Pancreas (tissue), 10 donors: Measurements from ENCODE around the gene ANO1. TPM values are rescaled to one million over a fixed set of nuclear protein-coding genes. Genes with fewer than 3 reads are reported as not detected.

Experiments
- ATAC-seq, 4 donors: fragments of 200-7000 bp; cut with Tn5 transposase; one replicate each; pipeline versions ENCODE4 v1.8.0 to v1.9.1; 2020; ENCODE audit warnings: mild to moderate bottlenecking in 4 of 4, moderate library complexity in 4 of 4
- DNase-seq, 6 donors: peaks; one replicate each; pipeline ENCODE4 v3.0.0-alpha.2; 2020
- FAIRE-seq: peaks from 2 replicates; lab custom pipeline; 2012; peaks lifted over from hg19 to GRCh38; lab: Jason Lieb, UNC
- H3K27ac ChIP-seq, 4 donors: fragments of 200-600 bp; sonication (generic); 1 replicate in 3 of 4; 2 replicates in 1 of 4; pipeline versions ENCODE4 v1.5.0 to v1.8.0; 2020
- H3K27me3 ChIP-seq, 4 donors: fragments of 200-600 bp; one replicate each; pipeline ENCODE4 v1.8.0; 2021
- H3K36me3 ChIP-seq, 3 donors: fragments of 200-600 bp; sonication (generic) in 1 of 3; one replicate each; pipeline versions ENCODE4 v1.5.0 to v1.8.0; 2020 to 2021
- H3K4me1 ChIP-seq, 3 donors: fragments of 200-600 bp; one replicate each; pipeline ENCODE4 v1.8.0; 2021
- H3K4me3 ChIP-seq, 4 donors: fragments of 200-600 bp; sonication (generic) in 2 of 4; one replicate each; pipeline versions ENCODE4 v1.5.0 to v1.8.0; 2020 to 2021
- H3K9me3 ChIP-seq, 4 donors: fragments of 200-600 bp; one replicate each; pipeline ENCODE4 v1.8.0; 2021
- CTCF ChIP-seq, 4 donors: fragments of 200-600 bp; sonication (generic) in 3 of 4; IDR thresholded peaks; one replicate each; pipeline versions ENCODE4 v1.5.0 to v1.8.0; 2021; ENCODE audit warnings: antibody characterized with exemption in 4 of 4
- WGBS, 2 donors: extraction: QIAGEN DNeasy Blood & Tissue Kit; methylation state at CpG; one replicate each; pipeline ENCODE4 v1.1.7; 2013; 5-methylcytosine and 5-hydroxymethylcytosine counted together
- intact Hi-C, 3 donors: fragments of 100-400 bp; cut with DNase I; formaldehyde crosslinking; loops; one replicate each; pipeline versions ENCODE4 v1.11.1 to v1.14.2; 2022
- polyA plus RNA-seq, 2 donors: library from polyadenylated mRNA; stranded (reverse); fragments of 200-250 nt; gene quantifications; one replicate each; pipeline ENCODE4 v1.2.3, GENCODE V29; 2013
- total RNA-seq, 6 donors: library from RNA; stranded (reverse); fragmentation: NEBNext Ultra II Directional in 4 of 6; extraction: Animal tissue kit (Norgen Biotek cat#: 25700) in 4 of 6; gene quantifications; one replicate each; pipeline versions ENCODE4 v1.2.1 to v1.2.4, GENCODE V29; 2021 to 2023
- donor health status: healthy with polysubstance abuse.
- donor health status: DM: no; HTN: no; CAD: no; lungs with moderate emphysema.
- donor health status: DM: no; HTN: no; CAD: no.
- donor health status: control.
- donor health status: control.
- donor health status: Bipolar disorder and iron deficiency.
- donor health status: DM: yes; HTN: yes; CAD: no.
- donor health status: DM: no; HTN: no; CAD: no.
- donor health status: DM: no; HTN: no; CAD: no.
- donor health status: DM: yes; HTN: yes; CAD: no.

ANO1 gene
- total and polyA plus RNA-seq, 8 donors = 1.5 to 12.4 (median 5.1) TPM

GRCh38 chr11:70116386-70117065 lies 38.4 kb downstream of the ANO1 start:
- WGBS, 2 donors = 80 to 83% methylated on average over 19 of the region's 19 CpGs

DNA sequence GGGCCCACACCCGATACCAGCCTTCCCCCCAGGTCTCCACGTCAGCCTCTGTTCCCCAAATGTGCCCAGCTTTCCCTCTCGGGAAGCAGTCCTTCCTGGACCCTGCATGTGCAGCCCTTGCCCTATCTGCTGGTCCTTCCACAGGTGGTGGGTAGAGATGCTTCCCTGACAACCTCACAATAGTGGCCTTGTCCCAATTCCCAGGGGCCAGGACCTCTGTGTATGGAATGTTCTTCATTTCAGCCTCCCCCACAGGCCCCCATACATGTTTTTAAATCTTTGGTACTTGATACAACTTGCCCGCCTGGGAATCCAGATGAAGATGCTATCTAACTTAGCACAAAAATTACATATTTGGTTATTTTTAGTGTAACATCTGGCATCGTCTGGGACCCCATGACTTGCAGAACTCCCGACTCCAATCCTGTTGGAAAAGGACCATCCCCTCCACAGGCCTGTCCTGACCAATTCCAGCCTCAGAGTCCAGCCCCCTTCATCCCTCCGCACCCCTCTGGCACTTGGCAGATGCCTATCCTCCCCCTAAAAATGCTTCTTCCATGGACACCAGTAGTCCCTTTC lies 39.5 kb downstream of the ANO1 start:
- intact Hi-C loops = no loop called here
- no peak for TF ChIP-seq CTCF (IDR thresholded peaks at IDR 0.05)
- H3K27ac ChIP-seq = no peak overlapping the region
- ATAC-seq = no peak
- H3K4me3 ChIP-seq = no peak overlapping the region
- DNase-seq = peak in 1 of 6 donors; percentile 20
- FAIRE-seq = no peak
- no peaks in the 10 kb centered on the region for H3K27me3 ChIP-seq
- WGBS, 2 donors = 83 to 87% methylated on average over 7 of the region's 7 CpGs
- H3K9me3 ChIP-seq = no peaks in the 10 kb centered on the region
- H3K36me3 ChIP-seq = no peaks in the 10 kb centered on the region
- no peaks in the 10 kb centered on the region for H3K4me1 ChIP-seq

More at GRCh38 chr11:70116386-70117065, 38.4 kb downstream of the ANO1 start:
- Histone ChIP-seq H3K4me1 (no peaks in the 10 kb centered on the region), H3K36me3 (no peaks in the 10 kb centered on the region), H3K27me3 (no peaks in the 10 kb centered on the region), H3K4me3 (no peak overlapping the region), H3K9me3 (no peaks in the 10 kb centered on the region), H3K27ac (no peak overlapping the region)
- no peak for ATAC-seq
- TF ChIP-seq CTCF (IDR thresholded peaks at IDR 0.05) = no peak
- intact Hi-C loops = no loop called here
- DNase-seq = peak in 1 of 6 donors; percentile 25
- no peak for FAIRE-seq

GRCh38 chr11:70118642-70119041 lies 40.5 kb downstream of the ANO1 start:
- Histone ChIP-seq H3K4me3 (no peak overlapping the region), H3K27me3 (no peaks in the 10 kb centered on the region), H3K9me3 (no peaks in the 10 kb centered on the region), H3K27ac (no peak overlapping the region), H3K36me3 (no peaks in the 10 kb centered on the region), H3K4me1 (no peaks in the 10 kb centered on the region)
- DNase-seq = no peak
- 62 to 89% methylated on average over 1 of the region's 1 CpG for WGBS, 2 donors
- ATAC-seq = no peak
- FAIRE-seq = no peak
- intact Hi-C loops = no loop called here
- TF ChIP-seq CTCF (IDR thresholded peaks at IDR 0.05) = no peak

GRCh38 chr11:70119502-70119901 lies 41.4 kb downstream of the ANO1 start:
- intact Hi-C loops = no loop called here
- no peaks in the 10 kb centered on the region for H3K36me3 ChIP-seq
- no peaks in the 10 kb centered on the region for H3K4me1 ChIP-seq
- ATAC-seq = no peak
- WGBS, 2 donors = 83 to 95% methylated on average over 2 of the region's 2 CpGs
- H3K9me3 ChIP-seq = no peaks in the 10 kb centered on the region
- DNase-seq = no peak
- H3K4me3 ChIP-seq = no peak overlapping the region
- TF ChIP-seq CTCF (IDR thresholded peaks at IDR 0.05) = no peak
- FAIRE-seq = no peak
- no peaks in the 10 kb centered on the region for H3K27me3 ChIP-seq
- no peak overlapping the region for H3K27ac ChIP-seq

DNA sequence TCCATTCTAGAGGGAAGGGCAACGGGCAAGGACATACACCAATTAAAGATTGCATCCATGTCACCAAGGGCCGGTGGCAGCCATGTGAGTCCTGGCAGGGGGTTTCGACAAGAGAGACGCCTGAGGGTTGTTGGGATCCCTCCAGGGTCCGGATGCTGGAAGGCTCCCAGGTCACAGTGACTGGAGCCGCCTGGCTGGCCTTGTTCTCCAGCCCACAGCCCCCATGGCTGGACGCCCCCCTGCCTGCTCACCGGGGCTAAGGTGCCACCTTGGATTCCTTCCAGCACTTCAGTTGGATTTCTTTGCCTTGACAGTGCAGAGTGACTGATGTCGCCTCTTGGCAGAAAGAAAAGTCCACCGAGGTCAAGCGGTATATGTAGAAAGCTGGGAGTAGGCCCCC lies 42.6 kb downstream of the ANO1 start:
- FAIRE-seq (no peak), DNase-seq (no peak), ATAC-seq (no peak)
- intact Hi-C loops = no loop called here
- Histone ChIP-seq H3K36me3 (no peaks in the 10 kb centered on the region), H3K9me3 (no peaks in the 10 kb centered on the region), H3K27ac (no peak overlapping the region), H3K27me3 (no peaks in the 10 kb centered on the region), H3K4me1 (no peaks in the 10 kb centered on the region), H3K4me3 (no peak overlapping the region)
- WGBS, 2 donors = 43 to 47% methylated on average over 11 of the region's 11 CpGs
- no peak for TF ChIP-seq CTCF (IDR thresholded peaks at IDR 0.05)
